HCT116 (cell line): Measurements from ENCODE around the gene CELA2B.
"Not testable (repeated sequence)": the region's sequence is repeated elsewhere in the genome, so short reads cannot be mapped to it uniquely, and the experiment has no call there.

Experiments
- TF ChIP-seq, protein P1 (sequence below), 3 experiments: fragments of 200-600 bp in 1 of 3; sonication (generic) in 1 of 3; IDR thresholded peaks in 2 of 3; conservative IDR thresholded peaks in 1 of 3; 2 replicates each; pipeline ENCODE4 v1.5.1; 2012 to 2017; ENCODE audit warnings: low read depth in 2 of 3, low read length in 2 of 3, antibody characterized with exemption in 1 of 3, borderline replicate concordance in 1 of 3, control low read depth in 1 of 3, mild to moderate bottlenecking in 1 of 3, mixed read lengths in 1 of 3, mixed run types in 1 of 3, moderate library complexity in 1 of 3; ENCODE audit not compliant: insufficient read depth in 1 of 3
- TF ChIP-seq, protein P2 (sequence below): IDR thresholded peaks from 2 replicates; pipeline ENCODE4 v1.6.1; 2012

DNA sequence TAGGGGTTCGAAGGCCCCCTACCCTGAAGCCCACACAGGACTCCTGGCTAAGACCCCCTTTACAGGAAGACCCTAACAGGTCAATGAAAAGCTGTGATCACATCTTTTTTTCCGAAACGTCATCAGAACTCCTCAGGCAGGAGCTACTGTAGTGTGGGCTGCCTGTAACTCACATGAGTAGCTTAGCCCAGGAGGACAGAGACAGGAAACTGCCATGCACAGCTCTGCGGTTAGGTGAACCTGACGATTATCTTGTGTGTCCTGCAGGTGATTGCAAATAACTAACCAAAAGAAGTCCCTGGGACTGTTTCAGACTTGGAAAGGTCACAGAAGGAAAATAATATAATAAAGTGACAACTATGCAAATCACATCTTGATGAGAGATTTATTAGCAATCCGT, 4.2 kb upstream of the CELA2B start:
- TF ChIP-seq, protein P1, sequence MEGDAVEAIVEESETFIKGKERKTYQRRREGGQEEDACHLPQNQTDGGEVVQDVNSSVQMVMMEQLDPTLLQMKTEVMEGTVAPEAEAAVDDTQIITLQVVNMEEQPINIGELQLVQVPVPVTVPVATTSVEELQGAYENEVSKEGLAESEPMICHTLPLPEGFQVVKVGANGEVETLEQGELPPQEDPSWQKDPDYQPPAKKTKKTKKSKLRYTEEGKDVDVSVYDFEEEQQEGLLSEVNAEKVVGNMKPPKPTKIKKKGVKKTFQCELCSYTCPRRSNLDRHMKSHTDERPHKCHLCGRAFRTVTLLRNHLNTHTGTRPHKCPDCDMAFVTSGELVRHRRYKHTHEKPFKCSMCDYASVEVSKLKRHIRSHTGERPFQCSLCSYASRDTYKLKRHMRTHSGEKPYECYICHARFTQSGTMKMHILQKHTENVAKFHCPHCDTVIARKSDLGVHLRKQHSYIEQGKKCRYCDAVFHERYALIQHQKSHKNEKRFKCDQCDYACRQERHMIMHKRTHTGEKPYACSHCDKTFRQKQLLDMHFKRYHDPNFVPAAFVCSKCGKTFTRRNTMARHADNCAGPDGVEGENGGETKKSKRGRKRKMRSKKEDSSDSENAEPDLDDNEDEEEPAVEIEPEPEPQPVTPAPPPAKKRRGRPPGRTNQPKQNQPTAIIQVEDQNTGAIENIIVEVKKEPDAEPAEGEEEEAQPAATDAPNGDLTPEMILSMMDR (IDR thresholded peaks at IDR 0.05 in 2 of 3, conservative IDR thresholded peaks at IDR 0.05 in 1 of 3; ENCODE audit: borderline replicate concordance in 1 of 3, insufficient read depth in 1 of 3, low read depth in 2 of 3, low read length in 2 of 3) = not testable (repeated sequence)
- TF ChIP-seq, protein P2, sequence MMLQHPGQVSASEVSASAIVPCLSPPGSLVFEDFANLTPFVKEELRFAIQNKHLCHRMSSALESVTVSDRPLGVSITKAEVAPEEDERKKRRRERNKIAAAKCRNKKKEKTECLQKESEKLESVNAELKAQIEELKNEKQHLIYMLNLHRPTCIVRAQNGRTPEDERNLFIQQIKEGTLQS = not testable (repeated sequence)
